ENCODE measurements around the gene PRXL2A. TPM values are rescaled to one million over a fixed set of nuclear protein-coding genes. Genes with fewer than 3 reads are reported as not detected.

PRXL2A gene
- total RNA-seq, 1 donor = 5.1 TPM

DNA sequence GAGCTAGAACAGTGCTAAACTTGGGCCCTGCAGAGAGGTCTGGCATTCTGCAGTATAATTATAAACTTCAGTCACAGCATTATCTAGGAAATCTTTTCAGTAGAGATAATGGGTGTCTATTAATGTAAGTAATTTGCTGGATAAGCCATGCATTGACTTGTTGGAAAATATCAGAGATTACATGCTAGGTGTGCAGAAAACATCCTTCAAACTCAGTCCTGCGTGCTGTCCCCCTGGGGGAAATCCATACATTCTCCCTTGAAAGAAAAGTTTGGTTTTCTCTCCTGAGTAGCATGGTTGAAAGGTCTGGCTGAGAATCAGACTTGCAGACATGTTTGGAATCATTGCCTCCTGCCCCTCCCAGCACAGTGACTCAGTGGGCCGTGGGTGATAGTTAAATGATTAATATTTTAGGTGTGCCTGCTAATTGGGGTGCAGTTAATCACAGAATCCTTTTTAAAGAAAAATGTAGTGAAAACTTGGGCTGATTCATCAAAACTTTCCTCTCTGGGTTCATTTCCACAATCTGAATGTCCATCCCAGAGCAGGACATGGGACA, 13.9 kb upstream of the PRXL2A start:
- Histone ChIP-seq H3K4me3 (ENCODE audit: insufficient read depth, low read length) (no peak overlapping the region), H3K4me1 (ENCODE audit: insufficient read depth, low read length) (no peaks in the 10 kb centered on the region), H3K4me2 (ENCODE audit: insufficient read depth, low read length) (no peak overlapping the region), H4K20me1 (ENCODE audit: insufficient read depth, low read length) (no peaks in the 10 kb centered on the region), H2AFZ (ENCODE audit: low read length) (no peak overlapping the region), H3K79me2 (ENCODE audit: insufficient read depth, low read length) (no peaks in the 10 kb centered on the region), H3K9me3 (ENCODE audit: low read depth, low read length) (no peaks in the 10 kb centered on the region), H3K27me3 (ENCODE audit: insufficient read depth, low read length) (no peaks in the 10 kb centered on the region), H3K27ac (ENCODE audit: low read depth, low read length) (no peak overlapping the region), H3K36me3 (ENCODE audit: insufficient read depth, low read length) (no peaks in the 10 kb centered on the region)
- DNase-seq (ENCODE audit: insufficient read length, low spot score, missing footprints) = no peak
- no peak for TF ChIP-seq CTCF (IDR thresholded peaks at IDR 0.05; ENCODE audit: extremely low read depth, low read depth, low read length)

GRCh38 chr10:80397014-80397413, 11.3 kb upstream of the PRXL2A start:
- no peak for DNase-seq (ENCODE audit: insufficient read length, low spot score, missing footprints)
- H3K27me3 ChIP-seq (ENCODE audit: insufficient read depth, low read length) = no peaks in the 10 kb centered on the region
- H3K79me2 ChIP-seq (ENCODE audit: insufficient read depth, low read length) = no peaks in the 10 kb centered on the region
- H3K36me3 ChIP-seq (ENCODE audit: insufficient read depth, low read length) = no peaks in the 10 kb centered on the region
- no peaks in the 10 kb centered on the region for H4K20me1 ChIP-seq (ENCODE audit: insufficient read depth, low read length)
- H3K4me1 ChIP-seq (ENCODE audit: insufficient read depth, low read length) = no peaks in the 10 kb centered on the region
- H3K4me2 ChIP-seq (ENCODE audit: insufficient read depth, low read length) = no peak overlapping the region
- H3K27ac ChIP-seq (ENCODE audit: low read depth, low read length) = no peak overlapping the region
- no peaks in the 10 kb centered on the region for H3K9me3 ChIP-seq (ENCODE audit: low read depth, low read length)
- no peak overlapping the region for H2AFZ ChIP-seq (ENCODE audit: low read length)
- TF ChIP-seq CTCF (IDR thresholded peaks at IDR 0.05; ENCODE audit: extremely low read depth, low read depth, low read length) = no peak
- no peak overlapping the region for H3K4me3 ChIP-seq (ENCODE audit: insufficient read depth, low read length)

DNA sequence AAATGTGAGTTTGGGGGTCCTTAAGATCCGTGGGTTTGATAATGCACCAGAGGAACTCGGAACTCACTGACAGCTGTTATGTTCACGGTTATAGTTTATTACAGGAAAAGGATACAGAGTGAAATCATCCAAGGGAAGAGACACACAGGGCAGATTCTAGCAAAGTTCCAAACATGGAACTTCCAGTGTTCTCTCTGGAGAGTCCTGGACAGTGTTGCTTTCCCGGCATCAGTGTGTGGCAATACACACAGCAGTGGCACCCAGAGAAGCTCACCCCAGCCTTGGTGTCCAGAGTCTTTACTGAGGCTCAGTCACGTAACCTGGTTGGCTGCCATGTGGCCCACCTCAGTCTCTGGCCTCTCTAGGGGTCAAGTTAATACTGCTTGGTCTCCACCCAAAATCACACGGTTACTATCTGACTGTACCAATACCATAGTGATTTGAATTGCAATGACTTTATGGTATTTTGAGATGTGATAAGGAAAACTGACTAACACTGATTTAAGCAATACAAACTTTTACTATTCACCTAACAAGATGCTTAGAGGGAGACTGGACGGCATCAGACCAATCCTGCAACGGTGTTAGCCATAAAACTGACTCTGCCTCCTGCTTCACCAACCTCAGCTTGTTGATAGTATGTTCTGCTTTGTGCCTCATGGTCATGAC, 8.1 kb upstream of the PRXL2A start:
- Histone ChIP-seq H4K20me1 (ENCODE audit: insufficient read depth, low read length) (no peaks in the 10 kb centered on the region), H3K9me3 (ENCODE audit: low read depth, low read length) (no peaks in the 10 kb centered on the region), H3K4me2 (ENCODE audit: insufficient read depth, low read length) (no peak overlapping the region), H3K27me3 (ENCODE audit: insufficient read depth, low read length) (no peaks in the 10 kb centered on the region), H2AFZ (ENCODE audit: low read length) (no peak overlapping the region), H3K4me3 (ENCODE audit: insufficient read depth, low read length) (no peak overlapping the region), H3K79me2 (ENCODE audit: insufficient read depth, low read length) (no peaks in the 10 kb centered on the region), H3K4me1 (ENCODE audit: insufficient read depth, low read length) (no peaks in the 10 kb centered on the region), H3K36me3 (ENCODE audit: insufficient read depth, low read length) (no peaks in the 10 kb centered on the region), H3K27ac (ENCODE audit: low read depth, low read length) (no peak overlapping the region)
- TF ChIP-seq CTCF (IDR thresholded peaks at IDR 0.05; ENCODE audit: extremely low read depth, low read depth, low read length) = no peak
- DNase-seq (ENCODE audit: insufficient read length, low spot score, missing footprints) = no peak

GRCh38 chr10:80405035-80405434, 3.3 kb upstream of the PRXL2A start:
- H3K4me2 ChIP-seq (ENCODE audit: insufficient read depth, low read length) = no peak overlapping the region
- H3K79me2 ChIP-seq (ENCODE audit: insufficient read depth, low read length) = no peaks in the 10 kb centered on the region
- no peak overlapping the region for H3K27ac ChIP-seq (ENCODE audit: low read depth, low read length)
- H3K27me3 ChIP-seq (ENCODE audit: insufficient read depth, low read length) = peaks cover 25% of the 10 kb centered on the region
- no peak for TF ChIP-seq CTCF (IDR thresholded peaks at IDR 0.05; ENCODE audit: extremely low read depth, low read depth, low read length)
- no peaks in the 10 kb centered on the region for H3K9me3 ChIP-seq (ENCODE audit: low read depth, low read length)
- H3K4me1 ChIP-seq (ENCODE audit: insufficient read depth, low read length) = no peaks in the 10 kb centered on the region
- H3K36me3 ChIP-seq (ENCODE audit: insufficient read depth, low read length) = no peaks in the 10 kb centered on the region
- H2AFZ ChIP-seq (ENCODE audit: low read length) = no peak overlapping the region
- H3K4me3 ChIP-seq (ENCODE audit: insufficient read depth, low read length) = no peak overlapping the region
- H4K20me1 ChIP-seq (ENCODE audit: insufficient read depth, low read length) = no peaks in the 10 kb centered on the region
- DNase-seq (ENCODE audit: insufficient read length, low spot score, missing footprints) = no peak
